K562 (cell line): ENCODE results near the gene CTCF. TPM values are rescaled to one million over a fixed set of nuclear protein-coding genes. Genes with fewer than 3 reads are reported as not detected.

Experiments used
- ATAC-seq: fragments of 200-7000 bp; cut with Tn5 transposase; 3 replicates; pipeline ENCODE4 v1.9.1; 2020; ENCODE audit warnings: moderate library complexity
- BruUV-seq: library from RNA; stranded (reverse); fragments of 400-500 nt; replicated peaks from 2 replicates; lab custom pipeline; 2021; lab: Mats Ljungman, UMichigan
- CTCF ChIA-PET: fragments of 300-600 bp; formaldehyde crosslinking; extraction: SDS; loops from one replicate; lab custom pipeline; 2021; ENCODE audit warnings: low intra/inter-chr PET ratio; lab: Yijun Ruan, JAX
- POLR2A ChIA-PET: fragments of 300-600, 350-650 bp; sonication (Branson Sonifier 250); formaldehyde crosslinking; extraction: SDS; loops from one replicate; lab custom pipeline; 2021; ENCODE audit warnings: antibody characterized with exemption, inconsistent platforms; lab: Yijun Ruan, JAX
- DNase-seq, 4 experiments: peaks; one replicate each; pipeline versions ENCODE4 v3.0.0 to v3.0.0-alpha.2; 2011 to 2018; ENCODE audit warnings: low spot score in 3 of 4, mixed read lengths in 3 of 4; ENCODE audit errors: extremely low read depth in 1 of 4
- FAIRE-seq: peaks from 2 replicates; lab custom pipeline; 2011; peaks lifted over from hg19 to GRCh38; lab: Jason Lieb, UNC
- H2AFZ ChIP-seq: 2 replicates; pipeline ENCODE4 v1.6.0; 2011; ENCODE audit warnings: low read depth, low read length, control low read depth, inconsistent platforms
- H3K27ac ChIP-seq: fragments of 200-600 bp; 3 replicates; pipeline ENCODE4 v1.8.0; 2011; ENCODE audit warnings: low read depth, mild to moderate bottlenecking, control low read depth, inconsistent platforms, low read length, moderate library complexity, mixed read lengths; ENCODE audit errors: extremely low read depth
- H3K27me3 ChIP-seq, 2 experiments: fragments of 300-600 bp in 1 of 2; 2 replicates in 1 of 2; 3 replicates in 1 of 2; pipeline versions ENCODE4 v1.6.0 to v1.8.0; 2011; ENCODE audit warnings: inconsistent platforms in 2 of 2, low read length in 2 of 2, mild to moderate bottlenecking in 1 of 2, mixed read lengths in 1 of 2, moderate library complexity in 1 of 2; ENCODE audit not compliant: control insufficient read depth in 2 of 2, insufficient read depth in 2 of 2
- H3K36me3 ChIP-seq: fragments of 300-600 bp; 3 replicates; pipeline ENCODE4 v1.8.0; 2011; ENCODE audit warnings: mild to moderate bottlenecking, low read length, inconsistent platforms; ENCODE audit not compliant: control insufficient read depth, insufficient read depth
- H3K4me1 ChIP-seq, 2 experiments: fragments of 200-600 bp in 1 of 2; replicated peaks in 1 of 2; 2 replicates in 1 of 2; 3 replicates in 1 of 2; pipeline versions ENCODE4 v1.5.1 to v1.8.0; 2011; ENCODE audit warnings: inconsistent platforms in 2 of 2, low read length in 2 of 2, mild to moderate bottlenecking in 1 of 2, mixed read lengths in 1 of 2, moderate library complexity in 1 of 2; ENCODE audit not compliant: control insufficient read depth in 2 of 2, insufficient read depth in 2 of 2
- H3K4me2 ChIP-seq: 2 replicates; pipeline ENCODE4 v1.6.1; 2011; ENCODE audit warnings: low read length, control low read depth, inconsistent platforms, mixed read lengths; ENCODE audit not compliant: insufficient read depth
- H3K4me3 ChIP-seq: fragments of 200-600 bp; sonication (generic), shearing (Covaris generic); 2 replicates; pipeline ENCODE4 v1.5.1; 2016; ENCODE audit warnings: control low read depth, inconsistent platforms
- H3K79me2 ChIP-seq: fragments of 200-600 bp; 3 replicates; pipeline ENCODE4 v1.8.0; 2011; ENCODE audit warnings: low read length, inconsistent platforms; ENCODE audit not compliant: control insufficient read depth, insufficient read depth
- H3K9ac ChIP-seq, 2 experiments: 2 replicates each; pipeline versions ENCODE4 v1.6.0 to v1.6.1; 2011; ENCODE audit warnings: low read depth in 2 of 2, low read length in 2 of 2, control low read depth in 1 of 2, inconsistent platforms in 1 of 2, mild to moderate bottlenecking in 1 of 2, mixed read lengths in 1 of 2; ENCODE audit not compliant: insufficient read depth in 1 of 2
- H3K9me1 ChIP-seq: one replicate; pipeline ENCODE4 v1.6.0; 2011; ENCODE audit warnings: inconsistent platforms, mild to moderate bottlenecking, low read length, moderate library complexity; ENCODE audit not compliant: control insufficient read depth, insufficient read depth
- H3K9me3 ChIP-seq: replicated peaks from 2 replicates; pipeline ENCODE4 v1.5.1; 2011; ENCODE audit warnings: low read depth, low read length, inconsistent platforms; ENCODE audit not compliant: control insufficient read depth, insufficient read depth
- H4K20me1 ChIP-seq: replicated peaks from 2 replicates; pipeline ENCODE4 v1.6.1; 2011; ENCODE audit warnings: low read length, inconsistent platforms, mixed read lengths; ENCODE audit not compliant: control insufficient read depth, insufficient read depth
- ZFX ChIP-seq: sonication (generic); formaldehyde crosslinking; IDR thresholded peaks from 2 replicates; pipeline ENCODE4 v1.8.0; 2022; ENCODE audit warnings: mild to moderate bottlenecking, missing genetic modification reagents, moderate library complexity
- ZNF124 ChIP-seq: sonication (generic); formaldehyde crosslinking; IDR thresholded peaks from 2 replicates; pipeline ENCODE4 v1.8.1; 2022; ENCODE audit warnings: missing genetic modification reagents
- ZNF318 ChIP-seq, 2 experiments: fragments of 450-650 bp; IDR thresholded peaks; 2 replicates each; pipeline ENCODE4 v1.6.1; 2016; ENCODE audit warnings: mild to moderate bottlenecking in 2 of 2, borderline replicate concordance in 1 of 2, low read depth in 1 of 2, moderate library complexity in 1 of 2
- WGBS: fragments of 100-300 bp; shearing (Covaris generic); methylation state at CpG from one replicate; pipeline ENCODE4 v1.1.6; 2016; ENCODE audit warnings: low coverage, mixed read lengths; ENCODE audit not compliant: insufficient coverage; ENCODE audit errors: missing lambda C conversion rate; 5-methylcytosine and 5-hydroxymethylcytosine counted together
- in situ Hi-C: fragments of 300-500 bp; cut with MboI; formaldehyde crosslinking; loops from 4 replicates; pipeline ENCODE4 v1.15.0; 2018; ENCODE audit warnings: inconsistent platforms, mixed read lengths
- intact Hi-C: fragments of 100-400 bp; cut with micrococcal nuclease; formaldehyde crosslinking; loops from 2 replicates; pipeline ENCODE4 v1.14.2; 2022
- polyA plus RNA-seq, 8 experiments: library from polyadenylated mRNA; depleted of rRNA in 4 of 8; stranded (reverse) in 5 of 8; unstranded in 3 of 8; fragments of >200 nt; fragmentation: Nextera tagmentation in 2 of 8; fragmentation: Illumina TruSeq in 1 of 8; extraction: Ambion mirVana in 2 of 8; extraction: Trizol in 1 of 8; gene quantifications; 2 replicates each; pipeline versions ENCODE4 v1.2.1 to v1.2.3, GENCODE V29; 2011 to 2014; ENCODE audit warnings: inconsistent platforms in 1 of 8, missing spikeins in 1 of 8
- total RNA-seq, 7 experiments: library from RNA; depleted of rRNA in 6 of 7; stranded (reverse); fragments of >200 nt in 6 of 7; fragmentation: Illumina TruSeq in 2 of 7; extraction: Trizol in 2 of 7; gene quantifications; 2 replicates each; pipeline versions ENCODE4 v1.2.1 to v1.2.3, GENCODE V29; 2011 to 2021; ENCODE audit warnings: low replicate concordance in 1 of 7

CTCF gene
- total and polyA plus RNA-seq, 9 of the 15 experiments (the other 6 are each of a cell fraction or from before 2014, with no cell fraction given) = 7.8 to 49.2 (median 33.9) TPM

- TF ChIP-seq ZFX (CRISPR knock-in tag) (0 out of 2 replicates have a peak, but pooled peaks have one; percentile 10), ZNF124 (CRISPR knock-in tag) (no peak), ZNF318 (IDR thresholded peaks at IDR 0.05; ENCODE audit: borderline replicate concordance in 1 of 2, low read depth in 1 of 2) (no peak)
- TF ChIP-seq, all 486 proteins: peak for 1
- Histone ChIP-seq H3K9me3 (no peaks in the 10 kb centered on the region), H3K4me1 (peaks cover 0 to 29% of the 10 kb centered on the region in 2 experiments; a peak in 2 of 5 replicates), H3K79me2 (no peaks in the 10 kb centered on the region), H3K4me2 (no peak overlapping the region), H3K27me3 (no peaks in the 10 kb centered on the region), H3K36me3 (peaks cover 44% of the 10 kb centered on the region; the same call in 1 of the 3 replicates), H2AFZ (no peak overlapping the region), H4K20me1 (peaks cover 5% of the 10 kb centered on the region; the same call in 1 of the 2 replicates), H3K9me1 (no peaks in the 10 kb centered on the region), H3K27ac (no peak overlapping the region), H3K9ac (peak overlapping the region in 1 of 2 experiments; percentile 77; a peak in 1 of 4 replicates), H3K4me3 (no peak overlapping the region)
- intact Hi-C loops (no loop called here), in situ Hi-C loops (no loop called here)
- no peak for ATAC-seq
- POLR2A ChIA-PET = interaction anchor here (1.6 to 3.7 kb wide), 2 partner anchors 10 to 16 kb away, joined by 8 to 24 read pairs; partner anchors contain the start of gene CTCF
- CTCF ChIA-PET = interaction anchor here (0.6 to 3.5 kb wide), 5 partner anchors 10 to 98 kb away, joined by 3 to 32 read pairs (median 4); partner anchors contain the start of genes CARMIL2 and CTCF
- no peak for DNase-seq
- 77% methylated on average over 7 of the region's 7 CpGs for WGBS
- TSS peak; percentile 55 for BruUV-seq
- FAIRE-seq = no peak
Measured at GRCh38 chr16:67546091-67546501, 16.2 kb upstream of the CTCF start.
